NCI-H146 treated with DMSO at 0.1 percent for 48 hours (cell line): ENCODE results near the gene ZNF256.

ENCODE experiments used
- DNase-seq: peaks from one replicate; lab custom pipeline; 2025; ENCODE audit not compliant: unreplicated experiment; lab: John Stamatoyannopoulos, UW

The ZNF256 gene

DNA sequence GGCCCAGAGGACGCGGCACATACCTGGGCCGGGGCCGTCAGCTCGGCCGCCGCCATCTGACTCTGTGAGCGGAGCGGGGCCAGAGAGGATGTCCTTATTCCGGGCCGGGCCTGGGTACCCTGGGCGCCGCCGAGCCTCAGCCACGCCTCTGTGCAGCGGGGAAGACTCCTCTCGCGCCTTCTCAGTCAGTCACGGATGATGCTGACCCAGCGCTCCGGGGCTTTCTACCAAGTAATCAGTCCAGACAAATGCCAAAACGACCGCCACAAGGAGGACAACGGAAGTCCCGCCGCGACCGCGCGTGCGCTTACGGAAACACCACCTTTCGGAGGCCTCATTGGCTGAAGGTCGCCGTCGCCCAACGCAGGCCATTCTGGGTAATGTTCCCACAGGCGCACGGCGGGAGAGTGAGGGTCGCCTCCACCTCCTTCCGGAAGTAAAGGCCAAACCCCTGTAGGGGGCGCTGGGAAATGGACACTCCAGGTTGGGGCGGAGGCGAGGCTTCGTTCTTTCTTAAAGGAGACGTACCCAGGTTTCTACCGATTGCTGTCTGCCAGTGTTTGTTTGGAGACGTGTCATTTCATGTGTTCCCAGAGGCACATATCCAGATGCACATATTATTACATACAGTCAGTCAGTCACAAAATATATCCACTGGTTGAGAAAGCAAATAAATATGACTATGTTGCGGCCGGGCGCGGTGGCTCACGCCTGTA lies at the start of gene ZNF256:
ZNF256 (minus strand) TSS at position 288 of the 716 bp plus-strand sequence; CDS start at position 56, 232 bp downstream.
- peak; percentile 95 for DNase-seq

DNA sequence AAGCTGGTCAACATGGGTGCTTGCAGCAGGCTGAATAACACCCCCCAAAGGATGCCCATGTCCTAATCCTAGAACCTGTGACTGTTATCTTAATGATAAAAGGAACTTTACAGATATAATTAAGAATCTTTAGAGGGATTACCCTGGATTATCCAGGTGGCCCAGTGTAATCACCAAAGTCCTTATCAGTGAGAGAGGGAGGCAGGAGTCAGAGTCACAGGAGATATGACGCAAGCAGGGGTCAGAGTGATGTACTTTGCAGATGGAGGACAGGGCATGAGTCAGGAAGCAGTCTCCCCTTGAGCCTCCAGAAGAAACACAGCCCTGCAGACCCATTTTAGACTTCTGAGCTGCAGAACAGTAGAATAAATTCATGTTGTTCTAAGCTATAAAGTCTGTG lies 45.3 kb upstream of the ZNF256 start:
- no peak for DNase-seq

DNA sequence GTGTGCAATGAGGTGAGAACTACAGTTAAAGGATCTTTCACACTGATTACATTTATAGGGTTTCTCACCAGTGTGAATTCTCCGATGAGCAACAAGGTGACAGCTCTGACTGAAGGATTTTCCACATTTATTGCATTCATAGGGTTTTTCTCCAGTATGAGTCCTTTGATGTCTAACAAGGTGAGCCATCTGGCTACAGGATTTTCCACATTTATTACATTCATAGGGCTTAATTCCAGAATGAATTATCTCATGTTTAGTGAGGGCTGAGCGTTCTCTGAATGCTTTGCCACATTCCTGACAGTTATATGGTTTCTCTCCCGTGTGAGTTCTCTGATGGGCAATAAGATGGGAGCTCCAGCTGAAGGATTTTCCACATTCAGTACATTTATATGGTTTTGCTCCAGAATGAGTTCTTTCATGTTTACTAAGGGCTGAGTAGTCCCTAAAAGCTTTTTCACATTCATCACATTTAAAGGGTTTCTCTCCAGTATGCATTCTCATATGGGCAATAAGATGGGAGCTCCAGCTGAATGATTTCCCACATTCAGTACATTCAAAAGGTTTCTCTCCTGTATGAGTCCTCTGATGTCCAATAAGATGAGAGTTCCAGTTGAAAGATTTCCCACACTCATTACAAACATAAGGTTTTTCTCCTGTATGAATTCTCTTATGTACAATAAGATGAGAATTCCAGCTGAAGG lies 31.2 kb upstream of the ZNF256 start:
- no peak for DNase-seq

DNA sequence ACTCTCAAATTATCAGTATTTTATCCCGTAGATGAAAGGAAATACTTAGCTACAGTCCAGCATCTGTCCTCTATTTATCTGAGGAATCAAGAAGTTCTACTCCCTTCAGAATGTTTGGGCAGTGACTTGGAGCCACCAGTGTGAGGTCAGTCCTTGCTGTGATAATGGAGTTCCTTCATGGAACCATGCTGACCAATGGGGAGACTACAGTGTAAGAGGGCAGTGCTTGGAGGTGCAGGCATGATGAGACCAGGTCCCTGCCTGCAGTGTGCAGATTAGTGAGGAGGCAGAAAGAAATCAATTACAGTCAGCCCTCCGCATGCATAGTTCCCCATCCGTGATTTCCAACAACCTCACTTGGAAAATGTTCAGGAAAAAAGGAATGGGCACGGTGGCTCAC lies 26.9 kb upstream of the ZNF256 start, which contains the start of gene C19orf18:
C19orf18 (minus strand) TSS at position 101 of the 400 bp plus-strand sequence. CDS start 102 bp downstream, outside the sequence.
- no peak for DNase-seq

DNA sequence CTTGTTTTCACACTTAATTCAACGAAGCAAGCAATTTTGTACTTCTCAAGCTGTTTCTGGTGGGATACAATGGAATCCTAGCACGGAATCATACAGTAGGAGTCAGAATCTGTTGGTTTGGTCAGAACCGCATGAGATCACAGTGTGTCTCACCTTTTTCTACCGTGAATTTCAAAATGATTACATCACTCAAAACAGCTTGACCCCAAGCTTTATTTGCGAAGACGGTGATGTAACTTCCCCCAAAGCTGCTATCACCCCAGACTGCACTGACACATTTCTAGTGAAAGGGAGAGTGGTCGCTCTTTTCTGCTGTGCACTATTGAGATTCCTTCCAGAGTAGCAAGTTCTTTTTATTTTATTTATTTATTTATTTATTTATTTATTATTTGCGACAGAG lies 17.3 kb upstream of the ZNF256 start:
- DNase-seq: no peak

DNA sequence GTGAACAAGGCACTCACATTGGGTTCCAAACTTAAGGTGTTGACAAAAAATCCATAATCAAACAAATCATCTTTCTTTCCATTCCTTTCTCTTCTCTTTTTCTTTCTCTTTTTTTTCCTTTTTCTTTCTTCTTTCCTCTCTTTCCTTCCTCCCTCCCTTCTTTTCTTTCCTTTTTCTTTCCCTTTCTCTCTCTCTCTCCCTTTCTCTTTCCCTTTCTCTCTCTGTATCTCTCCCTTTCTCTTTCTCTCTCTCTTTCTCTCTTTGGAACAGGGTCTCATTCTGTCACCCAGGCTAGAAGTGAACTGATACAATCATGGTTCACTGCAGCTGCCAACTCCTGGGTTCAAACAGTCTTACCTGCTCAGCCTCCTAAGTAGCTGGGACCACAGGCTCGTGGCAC lies 14.3 kb upstream of the ZNF256 start:
- no peak for DNase-seq

DNA sequence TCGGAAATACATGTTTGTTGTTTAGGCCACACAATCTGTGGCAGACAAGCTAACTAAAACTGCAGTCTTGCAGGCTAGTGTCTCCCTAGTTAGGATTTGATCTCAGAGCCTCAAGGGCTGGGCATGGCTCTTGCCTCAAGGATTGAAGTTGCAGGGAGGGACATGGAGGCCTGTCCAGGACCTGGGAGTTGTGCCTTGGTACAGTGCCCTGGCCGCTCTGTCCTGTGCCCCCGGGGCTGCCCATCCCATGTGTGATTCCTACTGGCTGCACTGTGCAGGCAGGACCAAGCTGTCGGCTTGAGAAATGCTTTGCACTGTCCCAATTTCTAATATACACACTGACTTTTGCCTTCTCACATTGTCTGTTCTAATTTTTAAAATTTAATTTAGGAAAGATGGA lies 7.5 kb upstream of the ZNF256 start:
- no peak for DNase-seq

DNA sequence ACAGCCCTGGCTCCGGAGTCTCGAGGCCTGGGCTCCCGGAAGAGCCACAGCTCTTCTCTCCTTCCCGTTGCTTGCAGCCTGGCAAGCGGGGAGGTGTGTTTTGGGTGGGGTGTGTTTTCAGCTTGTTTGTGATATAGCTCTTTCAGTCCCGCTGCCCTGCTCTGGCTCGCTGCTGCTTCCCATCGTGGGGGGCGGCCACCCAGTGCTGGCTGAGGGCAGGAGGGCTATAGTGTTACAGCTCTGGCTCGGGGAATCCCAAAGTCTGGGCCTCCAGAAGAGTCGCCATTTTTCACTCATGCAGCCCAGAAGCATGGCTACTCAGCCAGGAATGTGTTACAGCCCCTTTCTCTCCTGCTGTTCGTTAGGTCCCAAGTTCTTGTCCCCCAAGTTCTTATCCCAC lies 2.2 kb upstream of the ZNF256 start:
- no peak for DNase-seq

DNA sequence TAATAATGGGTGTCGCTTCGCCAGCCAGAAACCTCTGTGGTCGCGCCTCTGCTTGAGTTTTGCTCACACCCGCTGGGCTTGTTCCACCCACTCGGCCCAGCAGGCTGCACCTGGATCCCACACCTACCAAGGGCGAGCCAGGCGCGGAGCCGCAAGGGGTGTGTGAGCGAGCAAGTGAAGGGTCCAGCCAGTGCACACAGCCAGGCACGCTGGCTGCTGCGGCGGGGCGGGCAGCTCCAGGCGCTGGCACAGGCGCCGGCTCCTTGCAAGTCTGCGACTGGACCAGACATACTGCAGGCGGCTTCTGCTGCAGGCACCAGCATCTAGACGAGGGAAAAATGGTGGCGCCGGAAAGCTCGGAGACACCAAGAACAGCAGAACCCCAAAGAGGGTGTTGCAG lies 1.8 kb upstream of the ZNF256 start:
- DNase-seq: no peak

DNA sequence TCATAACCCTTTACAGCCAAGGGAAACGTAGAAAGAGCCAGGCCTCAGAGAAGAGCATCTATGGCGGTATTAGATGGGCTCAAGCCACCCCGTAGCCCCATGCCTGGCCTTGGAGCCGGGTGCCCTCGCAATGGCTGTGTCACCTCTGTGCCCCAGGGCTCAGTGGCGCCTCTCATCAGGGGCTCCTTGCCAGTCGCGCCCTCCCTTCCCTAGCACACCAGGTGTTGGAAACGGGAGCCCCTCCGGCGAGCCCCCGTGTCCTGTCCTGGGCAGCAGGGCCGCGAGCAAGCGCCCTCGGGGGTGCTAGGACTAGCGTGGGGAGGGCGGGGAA lies 453 bp downstream of the ZNF256 start:
- DNase-seq: no peak

DNA sequence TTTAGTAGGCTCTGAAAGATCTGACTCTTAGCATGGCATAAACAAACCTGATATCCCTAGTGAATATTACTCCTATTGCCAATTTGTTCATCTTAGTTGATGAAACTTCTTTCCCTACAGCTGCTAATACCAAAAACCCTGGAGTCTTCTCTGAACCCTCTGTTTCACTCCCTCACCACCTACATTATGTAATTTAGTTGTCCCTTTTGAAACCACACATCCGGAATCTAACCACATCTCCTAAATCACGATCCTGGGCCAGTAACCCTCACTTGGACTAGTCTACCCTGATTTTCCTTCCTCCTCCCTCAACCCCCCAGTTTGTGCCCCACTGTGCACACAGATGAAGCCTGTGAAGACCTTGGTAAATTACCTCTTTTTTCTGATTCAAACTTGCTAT lies 1.2 kb downstream of the ZNF256 start:
- no peak for DNase-seq

DNA sequence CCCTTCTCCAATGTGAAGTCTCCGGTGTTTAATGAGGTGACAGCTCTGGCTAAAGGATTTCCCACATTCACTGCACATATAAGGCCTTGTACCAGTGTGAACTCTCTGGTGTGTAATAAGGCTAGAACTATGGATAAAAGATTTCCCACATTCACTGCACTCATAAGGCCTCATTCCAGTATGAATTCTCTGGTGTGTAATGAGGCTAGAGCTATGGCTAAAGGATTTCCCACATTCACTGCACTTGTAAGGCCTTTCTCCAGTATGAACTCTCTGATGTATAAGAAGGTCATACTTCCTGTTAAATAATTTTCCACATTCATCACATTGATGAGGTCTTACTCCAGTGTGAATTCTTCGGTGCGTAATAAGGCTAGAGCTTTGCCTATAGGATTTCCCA lies 5.9 kb downstream of the ZNF256 start:
- no peak for DNase-seq

DNA sequence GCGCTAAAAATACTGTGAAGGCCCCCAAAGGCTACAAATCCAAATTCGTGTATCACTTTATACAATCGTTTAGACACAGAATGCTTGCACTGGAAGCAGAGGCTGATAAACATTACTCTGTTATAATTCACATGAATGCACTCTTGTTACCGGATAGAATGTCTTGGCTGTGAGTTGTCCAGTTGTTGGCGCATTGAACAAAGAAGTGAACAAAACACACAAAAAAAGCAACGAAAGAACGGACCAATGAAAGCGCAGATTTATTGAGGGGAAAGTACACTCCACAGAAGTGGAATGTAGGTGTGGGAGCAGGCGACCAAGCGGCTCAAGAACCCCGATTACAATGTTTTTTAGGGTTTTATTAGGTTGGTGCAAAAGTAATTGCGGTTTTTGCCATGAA lies 11.8 kb downstream of the ZNF256 start:
- DNase-seq: no peak

DNA sequence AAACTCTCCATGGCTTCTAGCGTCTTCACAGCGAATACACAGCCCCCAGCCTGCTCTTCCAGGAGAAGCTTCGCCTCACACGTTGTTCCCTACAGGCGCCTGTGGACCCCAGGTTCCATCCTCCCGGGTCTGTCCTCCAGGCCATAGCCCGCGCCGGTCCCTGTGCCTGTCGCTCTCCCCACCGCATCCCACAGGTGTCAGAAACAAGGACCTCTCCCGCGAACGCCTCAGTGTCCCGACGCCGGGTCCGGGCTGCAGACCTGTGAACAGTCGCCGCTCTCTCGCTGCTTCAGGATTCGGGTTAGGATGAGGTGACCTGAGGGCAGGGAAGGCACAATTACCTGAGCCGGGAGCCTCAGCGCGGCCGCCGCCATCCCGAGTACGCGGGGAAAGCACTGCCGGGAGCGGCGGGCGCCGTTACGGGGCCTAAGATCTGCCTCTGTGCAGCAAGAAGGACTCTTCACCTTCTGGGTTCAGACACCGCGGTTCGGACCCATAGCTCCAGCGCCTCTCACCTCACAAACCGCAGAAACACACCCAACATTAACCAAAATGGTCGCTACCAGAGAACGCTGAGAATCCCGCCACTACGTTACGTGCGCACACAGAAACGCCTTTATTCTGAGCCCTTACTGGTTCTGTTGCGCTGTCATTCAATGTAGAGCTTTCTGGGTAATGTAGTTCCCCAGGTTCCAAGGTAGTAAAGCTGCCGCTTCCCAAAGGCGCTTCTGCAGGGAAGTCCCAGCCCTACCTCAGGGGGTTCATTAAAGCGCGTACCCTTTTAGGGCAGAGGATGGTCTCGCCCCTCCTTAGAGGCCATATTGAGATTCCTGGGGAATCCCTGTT lies 12.5 kb downstream of the ZNF256 start, which contains the start of gene ZNF418:
ZNF418 (minus strand) TSS at position 583 of the 846 bp plus-strand sequence. CDS start 1,580 bp downstream, outside the sequence.
- DNase-seq: no peak

DNA sequence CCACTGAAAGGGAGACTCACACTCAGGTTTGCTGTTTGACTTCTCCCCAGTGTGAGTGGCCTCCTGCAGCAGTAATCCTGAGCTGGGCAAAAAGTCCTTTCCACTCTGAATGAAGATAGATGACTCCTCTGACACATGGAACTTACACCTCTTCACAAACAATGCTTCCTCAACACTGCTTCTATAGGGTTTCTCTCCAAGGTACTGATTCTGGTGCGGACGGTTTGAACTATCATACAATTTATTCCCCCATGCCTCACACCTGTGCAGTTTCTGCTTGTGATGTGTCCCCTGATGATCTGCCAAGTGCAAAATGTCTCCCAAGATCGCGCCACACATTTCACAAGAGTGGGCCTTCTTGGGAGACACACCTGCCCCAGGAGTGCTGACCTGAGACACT lies 19.9 kb downstream of the ZNF256 start:
- DNase-seq: no peak

DNA sequence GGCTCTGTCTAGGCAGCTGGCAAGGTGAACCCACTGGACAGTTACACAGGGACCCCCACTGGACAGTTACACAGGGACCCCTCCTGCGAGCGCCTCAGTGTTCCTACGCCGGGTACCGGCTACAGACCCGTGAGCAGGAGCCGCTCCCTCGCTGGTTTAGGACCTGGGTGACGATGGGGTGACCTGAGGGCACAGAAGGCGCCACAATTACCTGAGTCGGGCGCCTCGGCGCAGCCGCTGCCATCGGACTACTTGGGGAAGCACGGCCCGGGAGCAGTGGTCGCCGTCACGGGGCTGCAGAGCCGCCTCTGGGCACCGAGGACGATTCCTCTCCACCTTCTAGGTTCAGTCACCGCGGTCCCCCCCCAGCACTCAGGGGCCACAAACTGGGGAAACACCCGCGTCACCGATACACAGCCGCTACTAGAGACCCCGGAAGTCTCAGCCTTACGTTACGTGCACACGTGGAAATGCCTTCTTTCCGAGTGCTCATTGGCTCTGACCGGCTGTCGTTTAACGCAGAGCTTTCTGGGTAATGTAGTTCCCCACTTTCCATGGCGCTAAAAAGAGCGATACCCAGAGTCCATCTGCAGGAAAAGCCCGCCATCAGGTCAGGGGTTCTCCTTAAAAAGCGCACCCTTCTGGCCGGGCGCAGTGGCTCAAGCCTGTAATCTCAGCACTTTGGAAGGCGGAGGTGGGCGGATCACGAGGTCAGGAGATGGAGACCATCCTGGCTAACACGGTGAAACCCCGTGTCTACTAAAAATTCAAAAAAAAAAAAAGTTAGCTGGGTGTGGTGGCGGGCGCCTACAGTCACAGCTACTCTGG lies 31.1 kb downstream of the ZNF256 start, which contains the start of gene ZNF417:
ZNF417 (minus strand) TSS at position 425 of the 828 bp plus-strand sequence; CDS start at position 244, 181 bp downstream.
- DNase-seq: peak; percentile 94

DNA sequence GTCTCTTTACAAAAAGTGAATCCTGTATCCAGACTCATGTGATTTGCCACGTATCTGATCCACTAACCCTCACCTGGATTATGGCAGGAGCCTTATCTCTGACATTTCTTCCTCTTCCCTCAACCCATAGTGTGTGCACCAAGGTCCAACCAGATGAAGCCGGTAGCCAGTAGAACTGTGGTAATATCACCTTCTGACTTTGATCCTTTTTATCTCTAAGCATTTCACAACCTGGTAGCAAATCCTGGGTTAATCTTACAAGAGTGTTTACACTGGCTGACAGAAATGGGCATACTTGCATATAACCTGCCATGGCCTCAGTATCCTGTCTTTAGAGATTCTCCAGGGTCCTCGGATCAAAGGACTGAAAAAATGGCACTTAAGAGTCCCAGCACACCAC lies 33.0 kb downstream of the ZNF256 start:
- DNase-seq: no peak

DNA sequence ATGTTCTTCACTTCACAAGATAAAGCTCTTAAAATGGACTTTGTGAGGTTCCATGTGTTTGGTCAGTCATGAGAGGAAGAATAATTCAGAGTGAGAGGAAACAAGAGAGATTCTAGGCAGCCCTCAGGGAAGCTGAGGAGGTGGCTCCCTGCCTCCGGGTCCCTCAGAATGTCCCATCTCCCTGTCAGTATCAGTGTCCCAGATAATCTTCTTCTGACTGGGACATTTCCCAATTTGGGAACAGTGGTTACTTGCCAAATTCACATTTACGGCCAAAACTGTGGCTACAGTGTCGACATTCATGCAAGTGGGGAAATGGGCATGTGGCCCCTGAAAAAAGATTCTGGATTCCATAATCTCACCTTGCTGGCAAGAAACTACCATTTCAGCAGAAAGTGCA lies 40.1 kb downstream of the ZNF256 start:
- no peak for DNase-seq

DNA sequence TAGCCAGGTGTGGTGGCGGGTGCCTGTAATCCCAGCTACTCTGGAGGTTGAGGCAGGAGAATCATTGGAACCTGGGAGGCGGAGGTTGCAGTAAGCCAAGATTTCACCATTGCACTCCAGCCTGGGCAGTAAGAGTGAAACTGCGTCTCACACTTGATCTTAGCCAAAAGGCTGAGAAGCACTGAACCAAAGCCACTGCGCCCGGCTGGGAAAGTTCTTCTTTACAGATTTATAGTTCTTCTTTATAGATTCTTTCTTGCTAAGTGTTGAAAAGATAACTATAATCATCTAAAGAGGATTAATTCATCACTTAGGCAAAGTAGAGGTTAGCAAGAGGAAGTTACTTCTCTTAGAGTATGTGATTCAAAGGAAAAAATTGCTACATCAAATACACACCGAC lies 42.2 kb downstream of the ZNF256 start:
- no peak for DNase-seq

DNA sequence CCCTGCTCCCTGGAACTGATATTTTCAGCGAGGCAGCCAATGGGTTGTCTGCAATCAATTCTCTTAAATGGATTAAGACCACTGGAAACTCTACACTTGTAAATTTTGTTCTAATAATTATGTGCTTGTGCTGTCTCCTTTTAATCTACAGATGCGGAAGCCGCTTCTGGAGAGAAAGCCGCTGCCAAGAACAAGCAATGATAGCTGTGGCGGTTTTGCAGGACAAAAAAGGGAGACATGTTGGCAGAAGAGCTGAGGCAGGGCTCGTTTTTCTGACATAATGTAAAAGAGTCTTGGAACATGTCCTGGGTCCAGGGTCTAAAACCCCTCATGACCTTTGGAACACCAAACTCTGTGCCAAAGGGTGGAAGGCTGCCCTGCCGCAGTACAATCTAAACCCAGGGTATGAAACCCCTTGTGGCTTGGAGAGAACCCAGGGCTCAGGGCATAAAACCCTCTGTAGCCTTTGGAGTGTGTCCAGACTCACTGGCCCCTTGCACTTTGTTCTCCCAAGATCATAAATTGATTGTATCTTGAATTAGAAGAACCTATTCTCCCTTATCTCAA lies 43.8 kb downstream of the ZNF256 start:
- DNase-seq: no peak
